HG02759 (cell line): ENCODE data around the gene ADAT2.
"Not testable (repeated sequence)": the region's sequence is repeated elsewhere in the genome, so short reads cannot be mapped to it uniquely, and the experiment has no call there.

Source experiments
- ATAC-seq: cut with Tn5 transposase; IDR thresholded peaks from one replicate; pipeline ENCODE4 v1.9.1; 2021; ENCODE audit warnings: mild to moderate bottlenecking, moderate library complexity; ENCODE audit not compliant: unreplicated experiment

The ADAT2 gene

DNA sequence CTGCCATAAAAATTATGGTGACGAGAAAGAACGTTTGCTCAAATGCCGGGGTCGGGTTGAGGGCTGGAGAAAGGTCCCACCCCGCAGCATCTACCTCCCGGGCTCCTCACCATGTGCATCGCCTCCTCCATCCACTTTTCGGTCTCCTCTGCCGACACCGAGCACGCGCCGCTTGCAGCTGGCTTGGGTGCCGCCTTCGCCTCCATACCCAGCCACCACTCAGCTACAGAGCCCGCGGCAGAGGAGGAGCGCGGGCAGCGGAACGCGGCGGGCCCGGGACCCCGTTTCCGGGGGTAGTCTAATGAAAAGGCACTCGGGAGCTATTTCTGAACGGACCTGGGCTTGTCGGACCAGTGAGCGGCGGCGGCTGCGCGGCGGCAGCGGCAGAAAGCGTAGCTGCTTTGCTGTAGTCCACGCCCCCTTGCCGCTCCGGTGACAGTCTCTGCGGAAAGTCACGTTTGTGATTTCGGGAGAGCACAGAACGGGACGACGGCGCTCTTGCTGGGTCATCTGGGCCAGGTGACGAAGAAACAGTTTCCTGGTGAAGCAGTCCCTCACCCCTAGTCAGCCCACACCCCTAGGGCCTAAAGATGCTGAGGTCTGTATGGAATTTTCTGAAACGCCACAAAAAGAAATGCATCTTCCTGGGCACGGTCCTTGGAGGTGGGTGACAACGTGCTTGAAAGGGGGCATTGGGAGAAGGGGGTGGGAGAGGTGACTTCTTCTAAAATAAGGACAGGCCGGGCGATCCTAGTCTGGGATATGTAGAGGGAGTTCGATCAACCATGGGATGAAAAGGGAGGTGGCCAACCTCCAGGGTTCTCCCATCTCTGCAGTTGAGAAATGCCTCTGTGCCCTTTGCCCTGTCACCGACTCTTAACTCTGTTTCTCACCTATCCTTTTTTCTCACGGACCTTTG lies at the start of gene ADAT2, which contains the start of gene PEX3:
ADAT2 (minus strand) TSS at position 243 of the 919 bp plus-strand sequence; CDS start at position 206, 37 bp downstream.
PEX3 (plus strand) TSS at position 353 of the 919 bp plus-strand sequence; CDS start at position 591, 238 bp downstream.
- peak; percentile 94 for ATAC-seq

DNA sequence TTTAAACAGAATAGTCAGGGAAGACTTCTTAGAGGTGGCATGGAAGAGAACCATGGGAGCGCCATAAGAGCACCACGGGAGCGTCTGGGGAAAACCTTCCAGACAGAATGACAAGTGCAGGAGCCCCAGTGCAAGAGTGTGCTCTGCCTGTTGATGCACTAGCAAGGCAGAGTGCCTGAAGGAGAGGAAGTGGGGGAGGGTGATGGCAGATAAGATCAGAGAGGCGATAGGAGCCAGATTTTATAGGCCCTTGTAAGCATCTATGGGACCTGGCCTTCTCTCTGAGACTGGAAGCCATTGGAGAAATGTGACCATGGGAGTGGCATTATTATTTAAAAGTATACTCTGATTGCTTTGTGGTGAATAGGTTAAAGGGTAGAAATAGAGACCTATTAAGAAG lies 47.9 kb upstream of the ADAT2 start:
- no peak for ATAC-seq

GRCh38 chr6:143496974-143497373 lies 46.5 kb upstream of the ADAT2 start:
- no peak for ATAC-seq

GRCh38 chr6:143490775-143491174 lies 40.3 kb upstream of the ADAT2 start:
- no peak for ATAC-seq

- no peak for ATAC-seq
Observed at GRCh38 chr6:143490244-143490643, 39.7 kb upstream of the ADAT2 start.

- no peak for ATAC-seq
Observed at GRCh38 chr6:143486752-143487151, 36.3 kb upstream of the ADAT2 start.

DNA sequence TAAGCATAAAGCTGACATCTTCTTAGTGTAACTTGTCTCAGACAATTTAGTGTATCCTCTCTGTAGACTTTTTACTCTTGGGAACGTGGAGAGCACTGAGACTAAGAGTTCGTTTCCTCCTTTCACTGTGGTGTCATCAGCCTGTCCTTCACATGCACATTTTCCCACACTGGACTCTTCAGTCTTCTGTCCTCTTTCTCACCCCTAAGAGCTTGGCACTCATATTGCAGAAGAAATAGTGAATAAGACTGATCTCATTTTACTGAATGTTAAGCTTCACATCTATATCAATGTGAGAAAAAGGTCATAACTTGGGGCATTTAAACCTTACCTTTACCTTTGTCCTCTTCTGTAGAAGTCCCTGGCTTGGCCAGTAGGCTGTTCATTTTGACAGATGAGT lies 35.5 kb upstream of the ADAT2 start:
- ATAC-seq, result no peak

DNA sequence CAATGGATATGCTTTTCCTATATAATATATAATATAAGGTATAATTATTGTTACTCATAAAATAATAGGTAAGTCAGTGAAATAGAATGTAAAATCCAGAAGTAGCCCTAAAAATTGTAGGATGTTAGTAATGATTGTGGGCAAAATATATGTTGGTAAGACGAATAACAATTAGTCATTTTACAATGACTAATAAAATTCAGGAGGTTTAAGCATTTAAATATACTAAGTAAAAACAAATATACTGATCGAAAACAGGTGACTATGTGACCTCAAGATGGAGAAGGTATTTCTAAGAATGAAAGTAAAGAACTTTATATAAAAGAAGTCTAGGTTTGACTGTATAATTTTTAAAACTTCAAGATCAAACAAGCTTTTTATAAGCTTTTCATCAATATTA lies 32.1 kb upstream of the ADAT2 start:
- ATAC-seq, result no peak

DNA sequence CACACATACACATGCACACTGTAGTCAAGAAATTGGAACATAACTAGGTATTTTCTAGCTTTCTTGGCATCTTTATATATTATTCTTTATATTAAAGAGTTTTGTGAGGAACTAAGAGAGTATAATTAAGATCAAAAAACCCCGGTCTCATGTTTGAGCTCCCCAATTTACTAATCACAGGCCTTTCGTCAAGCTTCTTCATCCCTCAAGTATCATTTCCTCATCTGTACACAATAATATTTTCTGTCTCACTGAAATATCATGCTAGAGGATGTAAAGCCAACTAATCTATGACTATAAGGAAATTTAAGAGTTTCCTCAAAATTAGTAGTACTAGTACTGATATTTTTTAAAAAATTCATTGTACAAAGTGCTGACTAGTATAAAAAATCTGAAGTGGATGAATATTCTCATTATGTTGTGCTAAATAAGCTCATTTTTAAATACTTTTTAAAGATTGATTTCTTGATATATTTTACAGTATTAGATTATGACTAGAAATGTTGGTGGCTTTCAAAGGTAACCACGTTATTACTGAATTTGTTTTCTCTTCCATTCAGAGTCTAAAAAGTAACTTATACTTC lies 28.1 kb upstream of the ADAT2 start:
- ATAC-seq, result no peak

- no peak for ATAC-seq
Observed at GRCh38 chr6:143476545-143476944, 26.1 kb upstream of the ADAT2 start.

- no peak for ATAC-seq
Observed at GRCh38 chr6:143471822-143472221, 21.3 kb upstream of the ADAT2 start.

DNA sequence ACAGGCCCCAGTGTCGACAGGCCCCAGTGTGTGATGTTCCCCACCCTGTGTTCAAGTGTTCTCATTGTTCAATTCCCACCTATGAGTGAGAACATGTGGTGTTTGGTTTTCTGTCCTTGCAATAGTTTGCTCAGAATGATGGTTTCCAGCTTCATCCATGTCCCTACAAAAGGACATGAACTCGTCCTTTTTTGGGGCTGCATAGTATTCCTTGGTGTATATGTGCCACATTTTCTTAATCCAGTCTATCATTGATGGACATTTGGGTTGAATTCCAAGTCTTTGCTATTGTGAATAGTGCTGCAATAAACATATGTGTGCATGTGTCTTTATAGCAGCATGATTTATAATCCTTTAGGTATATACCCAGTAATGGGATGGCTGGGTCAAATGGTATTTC lies 18.3 kb upstream of the ADAT2 start:
- not testable (repeated sequence) for ATAC-seq

GRCh38 chr6:143468026-143468425 lies 17.5 kb upstream of the ADAT2 start:
- ATAC-seq, result no peak

GRCh38 chr6:143465546-143465945 lies 15.1 kb upstream of the ADAT2 start:
- no peak for ATAC-seq

GRCh38 chr6:143457563-143458359 lies 7.3 kb upstream of the ADAT2 start:
- ATAC-seq, result no peak

GRCh38 chr6:143451531-143451930 lies 1.0 kb upstream of the ADAT2 start:
- no peak for ATAC-seq

GRCh38 chr6:143449714-143450452 lies 612 bp downstream of the ADAT2 start:
- peak; percentile 1 for ATAC-seq

DNA sequence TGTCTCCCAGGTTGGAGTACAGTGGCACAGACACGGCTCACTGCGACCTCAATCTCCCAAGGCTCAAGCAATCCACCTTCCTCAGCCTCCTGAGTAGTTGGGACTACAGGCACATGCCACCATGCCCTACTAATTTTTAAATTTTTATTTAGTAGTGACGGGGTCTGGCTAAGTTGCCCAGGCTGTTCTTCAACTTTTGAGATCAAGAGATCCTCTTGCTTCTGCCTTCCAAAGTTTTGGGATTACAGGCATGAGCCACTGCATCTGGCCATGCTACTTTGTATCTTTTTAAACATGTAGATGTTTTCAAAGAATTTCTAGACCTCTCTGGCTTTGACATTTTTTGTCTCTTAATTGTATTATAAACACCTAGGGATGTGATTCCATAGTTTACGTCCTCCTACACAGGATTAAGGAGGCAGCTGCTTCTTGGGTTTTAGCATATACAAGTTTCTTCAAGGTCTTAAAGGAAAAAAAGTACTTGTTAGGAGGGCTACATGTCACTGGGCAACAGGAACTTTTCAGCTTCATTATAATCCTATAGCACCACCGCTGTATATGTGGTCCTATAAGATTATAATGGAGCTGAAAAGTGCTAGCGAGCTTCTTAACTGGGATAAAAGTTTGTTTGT lies 1.3 kb downstream of the ADAT2 start:
- ATAC-seq, result no peak

- ATAC-seq, result not testable (repeated sequence)
Observed at GRCh38 chr6:143447865-143448264, 2.6 kb downstream of the ADAT2 start.

DNA sequence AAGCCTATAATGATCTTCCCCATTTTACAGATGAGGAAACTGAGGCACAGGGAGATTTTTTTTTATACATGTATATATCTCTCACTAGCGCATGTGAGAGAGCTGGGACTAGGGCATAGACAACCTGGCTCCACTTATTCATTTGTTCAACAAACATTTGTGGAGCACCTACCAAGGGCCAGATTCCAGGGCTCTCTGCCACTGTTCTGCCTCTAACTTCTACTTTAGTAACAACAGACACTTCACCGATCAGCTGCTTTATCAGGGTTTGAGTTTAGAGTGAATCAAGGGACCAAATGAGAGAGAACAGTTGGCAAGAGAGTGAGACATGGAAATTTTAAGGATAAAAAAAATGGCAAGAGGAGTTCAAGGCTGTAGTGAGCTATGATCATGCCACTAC lies 7.4 kb downstream of the ADAT2 start:
- no peak for ATAC-seq
